SIG-M5 treated with dmso at 0.1 percent for 504 hours (cell line): Measurements from ENCODE around the gene IRAK2.
A peak's percentile ranks its signal among the peaks of the same experiment; 100 is the strongest.
"Not testable (repeated sequence)": the region's sequence is repeated elsewhere in the genome, so short reads cannot be mapped to it uniquely, and the experiment has no call there.

Experiments used
- DNase-seq: peaks from one replicate; lab custom pipeline; 2025; ENCODE audit not compliant: unreplicated experiment; lab: John Stamatoyannopoulos, UW

Gene IRAK2

GRCh38 chr3:10160346-10160745, 4.4 kb upstream of the IRAK2 start:
- no peak for DNase-seq

DNA sequence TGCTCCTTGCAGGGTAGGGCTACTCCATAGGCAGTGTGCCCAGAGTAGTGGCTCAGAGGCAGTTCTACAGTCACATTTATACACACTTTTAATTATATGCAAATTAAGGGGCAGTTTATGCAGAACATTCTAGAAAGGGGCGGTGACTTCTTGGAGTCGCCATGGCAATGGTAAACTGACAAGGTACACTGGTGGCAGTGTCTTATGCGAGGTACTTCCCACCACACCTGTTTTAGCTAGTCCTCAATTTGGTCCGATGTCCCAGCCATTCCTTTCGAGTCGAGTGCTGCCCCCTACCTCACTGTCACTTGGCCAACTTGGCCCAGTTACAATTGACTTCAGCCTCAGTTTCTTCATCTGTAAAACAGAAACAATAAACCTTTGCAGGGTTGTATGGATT, 3.8 kb upstream of the IRAK2 start:
- DNase-seq = no peak

- peak; percentile 44 for DNase-seq
Observed at GRCh38 chr3:10162185-10162584, 2.5 kb upstream of the IRAK2 start.

- not testable (repeated sequence) for DNase-seq
Observed at GRCh38 chr3:10164201-10164545, 546 bp upstream of the IRAK2 start.

DNA sequence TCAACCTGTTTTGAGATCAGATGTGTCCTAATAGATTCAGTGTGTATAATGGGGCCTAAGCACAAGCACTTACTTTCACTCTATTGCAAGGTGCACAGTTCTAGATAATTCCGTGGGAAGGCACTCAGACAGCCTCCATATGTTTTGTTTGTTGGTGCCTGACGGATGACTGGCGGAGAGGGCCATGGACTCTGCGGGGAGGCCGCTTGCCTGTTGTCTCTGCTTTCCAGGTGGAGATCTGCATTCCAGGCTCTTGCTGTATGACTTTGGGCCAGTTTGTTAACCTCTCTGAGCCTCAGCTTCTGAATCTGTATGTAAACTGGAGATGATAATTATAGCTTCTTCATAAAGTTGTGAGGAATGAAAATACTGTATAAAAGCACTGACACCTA, 1.5 kb downstream of the IRAK2 start:
- no peak for DNase-seq

GRCh38 chr3:10169000-10169496, 4.3 kb downstream of the IRAK2 start:
- no peak for DNase-seq

GRCh38 chr3:10170915-10171478, 6.3 kb downstream of the IRAK2 start:
- no peak for DNase-seq

GRCh38 chr3:10173095-10173925, 8.6 kb downstream of the IRAK2 start:
- DNase-seq = no peak

DNA sequence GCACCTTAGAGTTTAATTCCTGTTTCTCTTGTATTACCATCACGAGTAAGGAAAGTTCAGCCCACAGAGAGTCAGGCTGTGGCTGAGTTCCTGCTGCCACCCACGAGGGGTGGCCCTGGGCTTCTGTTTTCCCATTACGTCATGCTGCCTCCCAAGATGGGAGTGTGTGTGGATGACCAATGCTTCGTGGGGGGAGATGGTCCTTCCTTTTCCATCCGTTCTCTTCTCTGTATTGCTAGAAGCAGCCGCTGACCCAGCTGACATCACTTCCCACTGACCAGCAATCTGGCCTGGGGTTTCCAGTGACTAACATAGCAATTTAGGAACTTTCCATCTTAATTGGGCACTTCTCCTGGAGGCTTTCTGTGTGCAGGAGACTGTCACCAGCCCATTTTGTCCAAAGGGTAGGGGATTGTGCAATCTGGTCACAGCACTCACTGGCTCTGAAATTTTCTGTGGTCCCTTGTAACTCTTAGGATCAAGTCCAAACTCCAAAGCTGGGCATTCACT, 9.3 kb downstream of the IRAK2 start:
- DNase-seq = no peak

- not testable (repeated sequence) for DNase-seq
Observed at GRCh38 chr3:10175334-10175733, 10.6 kb downstream of the IRAK2 start.

DNA sequence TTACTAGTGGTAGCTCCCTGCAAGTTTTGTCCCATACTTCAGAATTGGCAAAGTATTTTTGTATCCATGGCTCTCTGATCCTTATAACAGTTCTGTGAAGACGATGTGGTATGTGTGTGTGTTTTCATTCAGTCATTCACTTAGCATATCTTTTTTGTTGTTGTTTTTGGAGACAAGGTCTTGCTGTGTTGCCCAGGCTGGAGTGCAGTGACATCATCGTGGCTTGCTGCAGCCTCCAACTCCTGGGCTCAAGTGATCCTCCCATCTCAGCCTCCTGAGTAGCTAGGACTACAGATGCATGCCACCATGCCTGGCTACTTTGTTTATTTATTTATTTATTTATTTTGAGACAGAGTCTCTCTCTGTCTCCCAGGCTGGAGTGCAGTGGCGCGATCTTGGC, 11.4 kb downstream of the IRAK2 start:
- not testable (repeated sequence) for DNase-seq

DNA sequence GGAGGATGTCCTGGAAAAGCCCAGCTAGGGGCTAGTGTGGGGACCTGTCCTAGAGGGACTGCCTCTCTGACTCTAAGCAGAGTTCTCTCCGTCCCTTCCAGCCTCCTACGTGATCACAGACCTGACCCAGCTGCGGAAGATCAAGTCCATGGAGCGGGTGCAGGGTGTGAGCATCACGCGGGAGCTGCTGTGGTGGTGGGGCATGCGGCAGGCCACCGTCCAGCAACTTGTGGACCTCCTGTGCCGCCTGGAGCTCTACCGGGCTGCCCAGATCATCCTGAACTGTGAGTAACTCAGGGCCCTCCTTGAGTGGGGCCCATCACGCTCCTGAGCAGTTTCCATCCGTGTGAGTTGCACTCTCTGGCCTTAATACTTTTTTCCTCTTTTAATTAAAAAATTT, 13.0 kb downstream of the IRAK2 start:
- DNase-seq = no peak

DNA sequence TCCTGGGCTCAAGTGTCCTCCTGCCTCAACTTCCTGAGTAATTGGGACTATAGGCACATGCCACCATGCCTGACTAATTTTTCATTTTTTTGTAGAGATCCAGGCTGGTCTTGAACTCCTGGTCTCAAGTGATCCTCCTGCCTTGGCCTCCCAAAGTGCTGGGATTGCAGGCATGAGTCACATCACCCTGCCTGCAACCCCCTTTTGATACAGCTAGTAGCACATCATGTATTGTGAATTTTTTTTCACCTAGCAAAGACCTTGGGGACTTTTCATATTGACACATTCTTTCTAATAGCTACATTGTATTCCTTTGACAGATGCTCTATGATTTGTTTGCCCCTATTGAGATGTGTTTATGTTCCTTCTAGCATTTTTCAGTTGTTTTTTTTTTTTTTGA, 14.2 kb downstream of the IRAK2 start:
- no peak for DNase-seq

DNA sequence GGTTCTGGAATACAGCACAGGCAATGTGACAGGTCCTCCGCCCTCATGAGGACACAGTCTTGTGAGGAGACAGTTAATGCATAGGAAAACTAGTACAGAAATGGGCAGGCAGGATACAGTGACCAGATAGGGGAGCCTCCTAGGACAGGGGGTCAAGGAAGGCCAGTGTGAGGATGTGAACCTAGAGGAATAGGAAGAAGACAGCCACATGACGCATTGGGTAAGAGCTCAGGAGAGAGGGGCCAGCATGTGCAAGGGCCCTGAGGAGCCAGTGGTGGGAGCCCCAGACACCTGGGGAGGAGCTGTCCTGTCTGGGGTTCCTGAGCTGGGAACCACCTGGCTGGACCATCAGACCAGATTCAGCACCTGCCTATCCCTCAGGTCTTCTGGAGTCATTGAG, 15.6 kb downstream of the IRAK2 start:
- DNase-seq = no peak

DNA sequence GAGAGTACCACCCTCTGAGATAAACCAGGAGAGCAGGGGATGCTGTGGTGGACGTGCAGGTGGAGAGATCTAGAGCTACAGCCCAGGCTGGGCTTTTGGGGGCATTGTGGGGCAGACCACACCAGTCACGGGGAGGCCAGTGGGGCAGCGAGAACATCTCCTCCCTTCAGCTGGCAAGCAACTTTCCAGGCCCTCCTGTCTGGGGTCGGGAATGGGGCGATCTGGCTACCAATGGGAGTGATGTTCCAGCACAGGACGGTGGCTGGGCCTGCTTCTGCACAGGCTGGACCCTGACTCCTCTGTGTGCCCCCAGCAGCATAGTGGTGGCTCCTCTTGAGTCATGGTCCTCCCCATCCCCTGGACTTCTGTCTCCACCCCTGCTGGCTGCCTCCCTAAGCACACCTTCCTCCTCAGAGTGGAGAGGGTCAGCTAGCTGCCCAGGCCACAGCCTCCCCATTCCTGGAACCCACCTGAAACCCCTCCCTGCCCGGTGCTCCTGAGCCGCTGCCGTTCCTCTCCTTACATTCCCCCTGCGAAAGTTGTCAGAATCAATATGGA, 16.1 kb downstream of the IRAK2 start:
- no peak for DNase-seq

GRCh38 chr3:10182950-10183349, 18.2 kb downstream of the IRAK2 start:
- DNase-seq = no peak

- no peak for DNase-seq
Observed at GRCh38 chr3:10184250-10184649, 19.5 kb downstream of the IRAK2 start.

GRCh38 chr3:10185804-10186762, 21.4 kb downstream of the IRAK2 start:
- peak; percentile 25 for DNase-seq

DNA sequence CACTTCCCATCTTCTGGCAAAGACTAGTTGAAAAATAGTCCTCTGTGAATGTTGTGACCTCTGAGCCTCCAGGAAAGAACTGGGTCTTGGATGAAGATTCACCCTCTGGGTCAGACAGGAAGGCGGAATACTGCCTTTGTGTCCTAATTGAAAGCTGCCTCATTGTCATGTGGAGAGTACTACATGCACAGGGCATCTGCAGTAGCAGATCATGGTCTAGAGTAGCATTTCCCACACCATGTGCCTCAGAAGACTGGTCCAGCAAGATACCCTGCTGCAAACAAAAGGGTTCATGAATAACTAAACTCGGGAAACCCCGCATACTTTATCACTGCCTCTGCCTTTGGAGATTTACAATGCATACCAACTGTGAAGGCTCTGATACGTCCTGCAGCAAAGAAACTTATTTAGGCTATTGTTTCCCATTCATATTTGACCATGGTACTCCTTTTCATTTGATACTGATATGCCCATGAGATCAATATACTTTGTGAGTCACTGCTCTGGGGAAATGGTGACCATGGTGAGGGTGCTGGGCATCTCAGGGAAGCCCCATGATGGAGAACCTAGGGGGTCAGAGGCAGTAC, 22.7 kb downstream of the IRAK2 start:
- DNase-seq = no peak

DNA sequence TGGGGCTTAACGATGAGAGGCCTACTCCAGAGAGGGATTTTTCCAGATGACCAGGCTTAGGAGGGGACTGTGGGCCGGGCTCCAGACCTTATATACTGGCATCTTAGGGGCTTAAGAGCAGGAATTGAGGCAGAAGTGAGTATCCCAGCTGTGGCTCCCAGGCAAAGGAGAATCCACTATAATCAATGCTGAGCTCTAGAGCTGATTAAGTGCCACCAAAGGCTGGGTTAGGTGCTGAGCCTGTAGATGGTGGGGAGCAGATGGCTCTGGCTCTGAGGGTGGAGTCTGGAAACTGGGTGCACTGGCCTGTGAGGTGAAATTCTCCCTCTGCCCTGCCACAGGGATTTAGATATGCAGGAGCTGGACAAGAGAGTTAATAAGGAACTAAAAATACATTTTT, 23.2 kb downstream of the IRAK2 start:
- DNase-seq = no peak
